Non-pigmented ciliary epithelial cell (primary cell): ENCODE measurements around the gene ACSL1.
"Not testable (repeated sequence)": the region's sequence is repeated elsewhere in the genome, so short reads cannot be mapped to it uniquely, and the experiment has no call there.

Experiments used
- DNase-seq: peaks from one replicate; pipeline ENCODE4 v3.0.0-alpha.2; 2010; ENCODE audit warnings: low read depth

Gene ACSL1

GRCh38 chr4:184825896-184826690 is at the start of gene ACSL1:
TSS of gene ACSL1 (minus strand) at chr4:184825968. CDS start at chr4:184803514, 22,454 bp downstream.
- no peak for DNase-seq

GRCh38 chr4:184873054-184873453 is 47.3 kb upstream of the ACSL1 start:
- no peak for DNase-seq

GRCh38 chr4:184870718-184871117 is 45.0 kb upstream of the ACSL1 start:
- no peak for DNase-seq

- no peak for DNase-seq
Measured at GRCh38 chr4:184868623-184869022, 42.9 kb upstream of the ACSL1 start.

- no peak for DNase-seq
Measured at GRCh38 chr4:184863916-184864315, 38.1 kb upstream of the ACSL1 start.

GRCh38 chr4:184861047-184861446 is 35.3 kb upstream of the ACSL1 start:
- no peak for DNase-seq

GRCh38 chr4:184860018-184860779 is 34.4 kb upstream of the ACSL1 start:
- no peak for DNase-seq

GRCh38 chr4:184857441-184858121 is 31.8 kb upstream of the ACSL1 start:
- no peak for DNase-seq

GRCh38 chr4:184856277-184856609 is 30.5 kb upstream of the ACSL1 start:
- DNase-seq = no peak

GRCh38 chr4:184854673-184855072 is 28.9 kb upstream of the ACSL1 start:
- DNase-seq = no peak

GRCh38 chr4:184853436-184853835 is 27.7 kb upstream of the ACSL1 start:
- DNase-seq = no peak

- no peak for DNase-seq
Measured at GRCh38 chr4:184851886-184852285, 26.1 kb upstream of the ACSL1 start.

- no peak for DNase-seq
Measured at GRCh38 chr4:184851200-184851541, 25.4 kb upstream of the ACSL1 start.

GRCh38 chr4:184850431-184851199 is 24.8 kb upstream of the ACSL1 start:
- DNase-seq = no peak

GRCh38 chr4:184850018-184850417 is 24.2 kb upstream of the ACSL1 start:
- DNase-seq = no peak

- no peak for DNase-seq
Measured at GRCh38 chr4:184849185-184849584, 23.4 kb upstream of the ACSL1 start.

GRCh38 chr4:184848510-184848909 is 22.7 kb upstream of the ACSL1 start:
- DNase-seq = no peak

- no peak for DNase-seq
Measured at GRCh38 chr4:184846531-184846930, 20.8 kb upstream of the ACSL1 start.

GRCh38 chr4:184845367-184846021 is 19.7 kb upstream of the ACSL1 start:
- DNase-seq = no peak

GRCh38 chr4:184844742-184845141 is 19.0 kb upstream of the ACSL1 start:
- DNase-seq = no peak

- no peak for DNase-seq
Measured at GRCh38 chr4:184843984-184844554, 18.3 kb upstream of the ACSL1 start.

- not testable (repeated sequence) for DNase-seq
Measured at GRCh38 chr4:184839075-184839399, 13.3 kb upstream of the ACSL1 start.
